ENCODE data around the gene KIF1C. TPM values are rescaled to one million over a fixed set of nuclear protein-coding genes. Genes with fewer than 3 reads are reported as not detected.

KIF1C gene
- total RNA-seq, 2 donors from 2014 or later, result 113 to 152 TPM

GRCh38 chr17:5077781-5078105 lies 80.0 kb downstream of the KIF1C start:
- peaks cover 7 to 18% of the 10 kb centered on the region in 2 donors for H3K4me1 ChIP-seq (ENCODE audit: control insufficient read depth in 1 of 2, low read depth in 2 of 2)
- ATAC-seq (ENCODE audit: insufficient number of reproducible peaks, low FRiP score, low read depth) (no peak), DNase-seq (ENCODE audit: low spot score) (no peak)
- TF ChIP-seq, protein P1, sequence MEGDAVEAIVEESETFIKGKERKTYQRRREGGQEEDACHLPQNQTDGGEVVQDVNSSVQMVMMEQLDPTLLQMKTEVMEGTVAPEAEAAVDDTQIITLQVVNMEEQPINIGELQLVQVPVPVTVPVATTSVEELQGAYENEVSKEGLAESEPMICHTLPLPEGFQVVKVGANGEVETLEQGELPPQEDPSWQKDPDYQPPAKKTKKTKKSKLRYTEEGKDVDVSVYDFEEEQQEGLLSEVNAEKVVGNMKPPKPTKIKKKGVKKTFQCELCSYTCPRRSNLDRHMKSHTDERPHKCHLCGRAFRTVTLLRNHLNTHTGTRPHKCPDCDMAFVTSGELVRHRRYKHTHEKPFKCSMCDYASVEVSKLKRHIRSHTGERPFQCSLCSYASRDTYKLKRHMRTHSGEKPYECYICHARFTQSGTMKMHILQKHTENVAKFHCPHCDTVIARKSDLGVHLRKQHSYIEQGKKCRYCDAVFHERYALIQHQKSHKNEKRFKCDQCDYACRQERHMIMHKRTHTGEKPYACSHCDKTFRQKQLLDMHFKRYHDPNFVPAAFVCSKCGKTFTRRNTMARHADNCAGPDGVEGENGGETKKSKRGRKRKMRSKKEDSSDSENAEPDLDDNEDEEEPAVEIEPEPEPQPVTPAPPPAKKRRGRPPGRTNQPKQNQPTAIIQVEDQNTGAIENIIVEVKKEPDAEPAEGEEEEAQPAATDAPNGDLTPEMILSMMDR (IDR thresholded peaks at IDR 0.05), result no peak
- peak overlapping the region; percentile 70 to 71 for H3K27ac ChIP-seq
- H3K9me3 ChIP-seq, result no peaks in the 10 kb centered on the region
- no peaks in the 10 kb centered on the region for H3K27me3 ChIP-seq (replicated peaks; ENCODE audit: insufficient read depth)
- H3K4me3 ChIP-seq, result peak overlapping the region; percentile 83
- H3K36me3 ChIP-seq, result no peaks in the 10 kb centered on the region

Other genes starting within 250 kb of the KIF1C start
- not detected for gene TM4SF5, start 226.1 kb upstream of the KIF1C start, total RNA-seq
- gene VMO1, start 211.6 kb upstream of the KIF1C start, total RNA-seq, result 1 to 10 TPM; 5.9 to 8.3 TPM
- gene GLTPD2, start 209.0 kb upstream of the KIF1C start, total RNA-seq, result not detected
- gene PSMB6, start 201.8 kb upstream of the KIF1C start, total RNA-seq, result 100 to 1,000 TPM in 1 of 2 donors, 10 to 100 TPM in 1; 70.0 to 160 TPM
- gene PLD2, start 190.8 kb upstream of the KIF1C start, total RNA-seq, result 10 to 100 TPM; 38.3 to 75.3 TPM
- 10 to 100 TPM; 44.0 to 45.0 TPM for gene MINK1, start 164.6 kb upstream of the KIF1C start, total RNA-seq
- gene C17orf107, start 98.4 kb upstream of the KIF1C start, total RNA-seq, result 1 to 10 TPM; 1.9 to 5.6 TPM
- 1 to 10 TPM in 1 of 2 donors, not detected in 1; 4.1 TPM for gene CHRNE, start 94.9 kb upstream of the KIF1C start, total RNA-seq
- not detected for gene GP1BA, start 65.7 kb upstream of the KIF1C start, total RNA-seq
- gene SLC25A11, start 57.9 kb upstream of the KIF1C start, total RNA-seq, result 10 to 100 TPM; 27.0 to 39.7 TPM
- 10 to 100 TPM; 32.4 to 38.3 TPM for gene RNF167, start 57.7 kb upstream of the KIF1C start, total RNA-seq
- 1,000 to 10,000 TPM in 1 of 2 donors, 100 to 1,000 TPM in 1; 806 to 1,230 TPM for gene PFN1, start 49.4 kb upstream of the KIF1C start, total RNA-seq
- 1 to 10 TPM; 2.5 to 2.7 TPM for gene ENO3, start 46.8 kb upstream of the KIF1C start, total RNA-seq
- gene SPAG7, start 30.1 kb upstream of the KIF1C start, total RNA-seq, result 10 to 100 TPM; 32.3 to 43.1 TPM
- 10 to 100 TPM; 31.3 to 34.0 TPM for gene CAMTA2, start 10.3 kb upstream of the KIF1C start, total RNA-seq
- 1 to 10 TPM in 1 of 2 donors, not detected in 1; 1.2 TPM for gene INCA1, start 428 bp upstream of the KIF1C start, total RNA-seq
- gene SLC52A1, start 37.5 kb downstream of the KIF1C start, total RNA-seq, result not detected
- 1 to 10 TPM; 3.2 to 6.6 TPM for gene ZFP3, start 80.5 kb downstream of the KIF1C start, total RNA-seq
- gene ZNF232, start 113.9 kb downstream of the KIF1C start, total RNA-seq, result 1 to 10 TPM; 6.7 to 7.2 TPM
- gene USP6, start 118.1 kb downstream of the KIF1C start, total RNA-seq, result 1 to 10 TPM in 1 of 2 donors, not detected in 1; 2.0 TPM
- 10 to 100 TPM in 1 of 2 donors, 1 to 10 TPM in 1; 8.4 to 15.8 TPM for gene ZNF594, start 193.9 kb downstream of the KIF1C start, total RNA-seq
- gene SCIMP, start 236.9 kb downstream of the KIF1C start, total RNA-seq, result 10 to 100 TPM; 13.4 to 14.9 TPM

Data from thoracic aorta (tissue), 2 donors.